ENCODE results near the gene CAMK1D. TPM values are rescaled to one million over a fixed set of nuclear protein-coding genes. Genes with fewer than 3 reads are reported as not detected.

Gene CAMK1D
- total RNA-seq, 2 donors from 2014 or later = 4.8 to 14.5 TPM

- H3K36me3 ChIP-seq = no peaks in the 10 kb centered on the region
- no peaks in the 10 kb centered on the region for H3K9me3 ChIP-seq
- H3K4me3 ChIP-seq = no peak overlapping the region
- intact Hi-C loops (cut with DNase I) = loop anchor here (5.0 kb wide), 1 partner anchor 75 kb away; no protein-coding TSS in a partner anchor
- H3K27me3 ChIP-seq (replicated peaks; ENCODE audit: insufficient read depth) = no peaks in the 10 kb centered on the region
- WGBS = 83% methylated on average over 11 of the region's 11 CpGs
- no peak for TF ChIP-seq CTCF (IDR thresholded peaks at IDR 0.05)
- TF ChIP-seq POLR2A (IDR thresholded peaks at IDR 0.05) = no peak
- TF ChIP-seq POLR2AphosphoS5 (IDR thresholded peaks at IDR 0.05) = no peak
- no peak overlapping the region for H3K27ac ChIP-seq
- peaks cover 4% of the 10 kb centered on the region for H3K4me1 ChIP-seq (replicated peaks)
- DNase-seq (ENCODE audit: low spot score) = no peak
Measured at GRCh38 chr10:12797471-12798262, 448.3 kb downstream of the CAMK1D start.

- no peak for DNase-seq (ENCODE audit: low spot score)
- TF ChIP-seq POLR2AphosphoS5 (IDR thresholded peaks at IDR 0.05) (no peak), POLR2A (IDR thresholded peaks at IDR 0.05) (no peak), CTCF (IDR thresholded peaks at IDR 0.05) (no peak)
- peaks cover 4% of the 10 kb centered on the region for H3K4me1 ChIP-seq (replicated peaks)
- 97% methylated on average over 12 of the region's 12 CpGs for WGBS
- no peaks in the 10 kb centered on the region for H3K36me3 ChIP-seq
- H3K27me3 ChIP-seq (replicated peaks; ENCODE audit: insufficient read depth) = no peaks in the 10 kb centered on the region
- H3K4me3 ChIP-seq = no peak overlapping the region
- no peak overlapping the region for H3K27ac ChIP-seq
- intact Hi-C loops (cut with DNase I) = loop anchor here (5.0 kb wide), 1 partner anchor 73 kb away; no protein-coding TSS in a partner anchor
- H3K9me3 ChIP-seq = no peaks in the 10 kb centered on the region
Measured at GRCh38 chr10:12799144-12799543, 449.8 kb downstream of the CAMK1D start.

GRCh38 chr10:12799714-12800113 is 450.4 kb downstream of the CAMK1D start:
- Histone ChIP-seq H3K9me3 (no peaks in the 10 kb centered on the region), H3K27ac (no peak overlapping the region), H3K4me3 (no peak overlapping the region), H3K36me3 (no peaks in the 10 kb centered on the region), H3K27me3 (replicated peaks; ENCODE audit: insufficient read depth) (no peaks in the 10 kb centered on the region), H3K4me1 (replicated peaks) (peaks cover 4% of the 10 kb centered on the region)
- no peak for DNase-seq (ENCODE audit: low spot score)
- intact Hi-C loops (cut with DNase I) = loop anchor here (5.0 kb wide), 1 partner anchor 73 kb away; no protein-coding TSS in a partner anchor
- WGBS = 81% methylated on average over 5 of the region's 5 CpGs
- TF ChIP-seq POLR2AphosphoS5 (IDR thresholded peaks at IDR 0.05) = no peak
- TF ChIP-seq CTCF (IDR thresholded peaks at IDR 0.05) = no peak
- TF ChIP-seq POLR2A (IDR thresholded peaks at IDR 0.05) = no peak

- 81% methylated on average over 4 of the region's 4 CpGs for WGBS
- Histone ChIP-seq H3K27me3 (replicated peaks; ENCODE audit: insufficient read depth) (no peaks in the 10 kb centered on the region), H3K4me3 (no peak overlapping the region), H3K27ac (no peak overlapping the region), H3K4me1 (replicated peaks) (peaks cover 4% of the 10 kb centered on the region), H3K36me3 (no peaks in the 10 kb centered on the region), H3K9me3 (no peaks in the 10 kb centered on the region)
- intact Hi-C loops (cut with DNase I) = no loop called here
- no peak for DNase-seq (ENCODE audit: low spot score)
- no peak for TF ChIP-seq POLR2A (IDR thresholded peaks at IDR 0.05)
- no peak for TF ChIP-seq POLR2AphosphoS5 (IDR thresholded peaks at IDR 0.05)
- TF ChIP-seq CTCF (IDR thresholded peaks at IDR 0.05) = no peak
Measured at GRCh38 chr10:12800302-12800701, 451.0 kb downstream of the CAMK1D start.
